SK-N-SH (cell line): ENCODE results near the gene LSM4. TPM values are rescaled to one million over a fixed set of nuclear protein-coding genes. Genes with fewer than 3 reads are reported as not detected.

Source experiments
- CTCF ChIA-PET: fragments of 300-600, 350-600 bp; formaldehyde crosslinking; extraction: SDS; loops from one replicate; lab custom pipeline; 2021; lab: Yijun Ruan, JAX
- POLR2A ChIA-PET: fragments of 350-600 bp; sonication (Branson Sonifier 250); formaldehyde crosslinking; extraction: SDS; loops from one replicate; lab custom pipeline; 2020; ENCODE audit warnings: antibody characterized with exemption, inconsistent platforms; lab: Yijun Ruan, JAX
- DNase-seq: peaks from one replicate; pipeline ENCODE4 v3.0.0; 2012
- H2AFZ ChIP-seq: fragments of 200-600 bp; sonication (generic); 2 replicates; pipeline ENCODE4 v1.8.1; 2016; ENCODE audit warnings: antibody characterized with exemption, mild to moderate bottlenecking, low read depth
- H3F3A ChIP-seq: fragments of 200-600 bp; sonication (generic); replicated peaks from 2 replicates; pipeline ENCODE3; 2016; ENCODE audit warnings: antibody characterized with exemption, mild to moderate bottlenecking; ENCODE audit not compliant: insufficient read depth
- H3K27ac ChIP-seq, 2 experiments: fragments of 200-500 bp in 1 of 2; fragments of 200-600 bp in 1 of 2; sonication (Bioruptor generic) in 1 of 2; sonication (generic), shearing (Covaris generic) in 1 of 2; 2 replicates each; pipeline versions ENCODE4 v1.5.1 to v1.6.1; 2014 to 2016; ENCODE audit warnings: low read depth in 2 of 2, inconsistent platforms in 1 of 2, low read length in 1 of 2, mild to moderate bottlenecking in 1 of 2, mixed read lengths in 1 of 2
- H3K27me3 ChIP-seq: fragments of 200-600 bp; sonication (generic), shearing (Covaris generic); 2 replicates; pipeline ENCODE4 v1.6.1; 2016; ENCODE audit warnings: mixed run types; ENCODE audit not compliant: insufficient read depth
- H3K36me3 ChIP-seq, 2 experiments: fragments of 200-500 bp in 1 of 2; fragments of 200-600 bp in 1 of 2; sonication (Bioruptor generic) in 1 of 2; sonication (generic) in 1 of 2; replicated peaks in 1 of 2; 2 replicates each; pipeline versions ENCODE3 to v1.5.1; 2014 to 2016; ENCODE audit warnings: low read length in 1 of 2, mild to moderate bottlenecking in 1 of 2; ENCODE audit not compliant: insufficient read depth in 2 of 2, control insufficient read depth in 1 of 2
- H3K4me1 ChIP-seq, 2 experiments: fragments of 200-500 bp in 1 of 2; fragments of 200-600 bp in 1 of 2; sonication (Bioruptor generic) in 1 of 2; sonication (generic), shearing (Covaris generic) in 1 of 2; 2 replicates each; pipeline versions ENCODE4 v1.5.1 to v1.6.1; 2014 to 2016; ENCODE audit warnings: low read depth in 1 of 2, low read length in 1 of 2, mixed run types in 1 of 2; ENCODE audit not compliant: insufficient read depth in 2 of 2, control insufficient read depth in 1 of 2
- H3K4me2 ChIP-seq: fragments of 200-600 bp; sonication (generic), shearing (Covaris generic); 2 replicates; pipeline ENCODE4 v1.6.1; 2017; ENCODE audit warnings: mixed run types
- H3K4me3 ChIP-seq, 2 experiments: fragments of 200-500 bp in 1 of 2; fragments of 200-600 bp in 1 of 2; sonication (Bioruptor generic) in 1 of 2; sonication (generic), shearing (Covaris generic) in 1 of 2; 2 replicates each; pipeline versions ENCODE4 v1.5.1 to v1.8.1; 2014 to 2016; ENCODE audit warnings: low read depth in 2 of 2, inconsistent platforms in 1 of 2, low read length in 1 of 2, mild to moderate bottlenecking in 1 of 2, mixed read lengths in 1 of 2, moderate library complexity in 1 of 2
- H3K79me2 ChIP-seq: fragments of 200-600 bp; sonication (generic); 2 replicates; pipeline ENCODE4 v1.8.1; 2017; ENCODE audit warnings: mild to moderate bottlenecking; ENCODE audit not compliant: insufficient read depth
- H3K9ac ChIP-seq: fragments of 200-600 bp; sonication (generic); 2 replicates; pipeline ENCODE4 v1.6.1; 2017; ENCODE audit warnings: mixed run types
- H3K9me2 ChIP-seq: fragments of 200-600 bp; sonication (generic); 2 replicates; pipeline ENCODE4 v1.6.1; 2017; ENCODE audit warnings: mixed run types
- H3K9me3 ChIP-seq: fragments of 200-600 bp; sonication (generic); 2 replicates; pipeline ENCODE4 v1.6.1; 2017; ENCODE audit warnings: mixed run types, mild to moderate bottlenecking, moderate library complexity
- H4K20me1 ChIP-seq: fragments of 200-600 bp; sonication (generic); 2 replicates; pipeline ENCODE4 v1.6.1; 2017; ENCODE audit warnings: mild to moderate bottlenecking, mixed run types; ENCODE audit not compliant: insufficient read depth
- ELF1 ChIP-seq: IDR thresholded peaks from 2 replicates; pipeline ENCODE4 v1.4.0; 2012
- EP300 ChIP-seq, 2 experiments: IDR thresholded peaks; 2 replicates each; pipeline versions ENCODE4 v1.4.0 to v1.6.1; 2012; ENCODE audit warnings: borderline replicate concordance in 1 of 2, low read depth in 1 of 2, low read length in 1 of 2
- FOXM1 ChIP-seq: IDR thresholded peaks from 2 replicates; pipeline ENCODE4 v1.4.0; 2012; ENCODE audit warnings: low read depth, mild to moderate bottlenecking
- GATA2 ChIP-seq: sonication (generic); formaldehyde crosslinking; IDR thresholded peaks from 2 replicates; pipeline ENCODE4 v1.5.0; 2020; ENCODE audit warnings: mild to moderate bottlenecking, missing genetic modification reagents
- IRF3 ChIP-seq: fragments of 150-350 bp; IDR thresholded peaks from 2 replicates; pipeline ENCODE4 v1.6.1; 2016; ENCODE audit warnings: mild to moderate bottlenecking, low read depth, low read length
- MAX ChIP-seq: IDR thresholded peaks from 2 replicates; pipeline ENCODE4 v1.4.0; 2012; ENCODE audit warnings: low read depth
- NFIC ChIP-seq: IDR thresholded peaks from 2 replicates; pipeline ENCODE4 v1.4.0; 2012; ENCODE audit warnings: borderline replicate concordance
- NRF1 ChIP-seq: IDR thresholded peaks from 2 replicates; pipeline ENCODE4 v1.6.1; 2012; ENCODE audit warnings: low read depth, mild to moderate bottlenecking, low read length
- PBX3 ChIP-seq: IDR thresholded peaks from 2 replicates; pipeline ENCODE4; 2012
- RAD21 ChIP-seq: IDR thresholded peaks from 2 replicates; pipeline ENCODE4 v1.6.1; 2012; ENCODE audit warnings: mild to moderate bottlenecking, low read length
- RCOR1 ChIP-seq: fragments of 150-350 bp; IDR thresholded peaks from 2 replicates; pipeline ENCODE4 v1.6.1; 2017; ENCODE audit warnings: antibody characterized with exemption, low read length
- REST ChIP-seq: IDR thresholded peaks from 2 replicates; pipeline ENCODE4 v1.6.1; 2012; ENCODE audit warnings: mild to moderate bottlenecking, low read depth, low read length, moderate library complexity
- SIN3A ChIP-seq: IDR thresholded peaks from 2 replicates; pipeline ENCODE4 v1.6.1; 2012; ENCODE audit warnings: low read depth, mild to moderate bottlenecking, low read length, moderate library complexity, borderline replicate concordance
- TAF1 ChIP-seq: IDR thresholded peaks from 2 replicates; pipeline ENCODE4 v1.6.1; 2012; ENCODE audit warnings: low read depth, mild to moderate bottlenecking, low read length, moderate library complexity, borderline replicate concordance
- ZBTB33 ChIP-seq: IDR thresholded peaks from 2 replicates; pipeline ENCODE4 v1.4.0; 2012; ENCODE audit warnings: low read depth, borderline replicate concordance
- WGBS: methylation state at CpG from one replicate; pipeline ENCODE4 v1.1.6; 2017; ENCODE audit warnings: low lambda C conversion rate; 5-methylcytosine and 5-hydroxymethylcytosine counted together
- polyA plus RNA-seq, 3 experiments: library from polyadenylated mRNA; depleted of rRNA; stranded (reverse); fragments of >200 nt; gene quantifications; 2 replicates each; pipeline ENCODE4 v1.2.3, GENCODE V29; 2012

LSM4 gene
- polyA plus RNA-seq, 1 of the 3 experiments (the other 2 are of a cell fraction) = 277 TPM

- TF ChIP-seq REST (no peak), NFIC (no peak), ELF1 (no peak), MAX (no peak), IRF3 (no peak), ZBTB33 (no peak), GATA2 (CRISPR knock-in tag) (no peak), TAF1 (no peak), SIN3A (no peak), FOXM1 (no peak), EP300 (IDR thresholded peaks at IDR 0.05; ENCODE audit: borderline replicate concordance in 1 of 2, low read depth in 1 of 2, low read length in 1 of 2) (no peak)
- TF ChIP-seq, all 33 proteins: peak for 0
Observed at GRCh38 chr19:18362934-18363542, 40.2 kb upstream of the LSM4 start (continued).

- no peaks in the 10 kb centered on the region for H4K20me1 ChIP-seq
- WGBS = 93% methylated on average over 8 of the region's 8 CpGs
- H3K27me3 ChIP-seq = no peaks in the 10 kb centered on the region
- H3K27ac ChIP-seq = peak overlapping the region in 1 of 2 experiments; percentile 9; a peak in 1 of 4 replicates
- H3F3A ChIP-seq = peaks cover 21% of the 10 kb centered on the region
- ChIA-PET CTCF (interaction anchor here (0.6 to 7.5 kb wide), 6 partner anchors 12 to 302 kb away, joined by 3 to 66 read pairs (median 12); partner anchors contain the start of gene GDF15), POLR2A (no interaction called here)
- H3K9me2 ChIP-seq = no peaks in the 10 kb centered on the region
- TF ChIP-seq RAD21 (no peak), RCOR1 (no peak), NRF1 (no peak), IRF3 (no peak), GATA2 (CRISPR knock-in tag) (no peak), PBX3 (no peak), TAF1 (no peak)
- no peak for DNase-seq
- no peaks in the 10 kb centered on the region for H3K9me3 ChIP-seq
- no peak overlapping the region for H3K9ac ChIP-seq
- H3K79me2 ChIP-seq = no peaks in the 10 kb centered on the region
- peaks cover 6 to 22% of the 10 kb centered on the region in 2 experiments for H3K36me3 ChIP-seq
- no peak overlapping the region for H3K4me3 ChIP-seq
- H2AFZ ChIP-seq = no peak overlapping the region
- H3K4me2 ChIP-seq = no peak overlapping the region
- peaks cover 20 to 23% of the 10 kb centered on the region in 2 experiments; a peak in 3 of 4 replicates for H3K4me1 ChIP-seq
Observed at GRCh38 chr19:18361646-18362045, 38.8 kb upstream of the LSM4 start.
